Measurements from ENCODE around the gene TBC1D17.

DNA sequence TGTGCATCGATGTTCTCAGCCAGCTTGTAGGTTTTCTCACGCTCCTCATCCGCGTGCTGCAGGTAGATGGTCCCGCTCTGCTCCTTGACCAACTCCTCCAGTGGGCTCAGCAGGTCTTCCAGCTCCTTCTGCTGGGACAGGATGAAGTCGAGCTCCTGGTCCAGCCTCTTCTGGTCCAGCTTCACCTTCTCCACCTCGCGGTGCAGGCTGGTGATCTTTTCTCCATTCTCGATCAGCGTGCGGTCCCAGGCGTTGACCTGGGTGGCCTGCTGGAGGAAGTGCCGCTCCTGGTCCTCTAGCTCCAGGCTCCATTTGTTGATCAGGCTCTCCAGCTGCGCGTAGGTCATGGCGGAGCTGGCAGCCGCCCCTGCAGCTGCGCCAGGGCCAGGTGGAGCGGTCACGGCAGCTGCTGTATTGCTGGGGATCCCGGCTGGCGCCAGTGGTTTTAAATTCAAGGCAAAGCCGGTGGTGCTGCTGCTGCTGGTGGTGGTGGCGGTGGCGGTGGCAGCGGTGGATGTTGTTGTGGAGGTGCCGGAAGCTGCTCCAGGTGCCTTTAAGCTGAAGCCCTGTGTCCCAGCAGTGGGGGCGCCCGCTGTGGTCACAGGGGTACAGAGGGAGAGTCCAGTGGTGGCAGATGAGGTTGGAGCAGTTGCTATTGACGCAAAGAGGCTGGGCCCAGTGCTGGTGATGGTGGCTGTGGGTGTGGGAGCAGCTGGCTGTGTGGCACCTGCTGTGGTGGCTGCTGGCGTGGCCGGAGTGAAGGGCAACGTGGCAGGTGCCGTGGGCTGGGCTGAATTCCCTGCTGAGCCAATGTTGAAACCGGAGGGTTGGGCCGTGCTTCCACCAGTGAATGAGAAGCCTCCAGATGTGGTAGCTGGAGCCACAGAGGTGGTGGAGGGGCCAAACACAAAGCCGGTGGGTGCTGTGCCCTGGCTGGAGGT lies 31.2 kb downstream of the TBC1D17 start:
- TF ChIP-seq, protein P1, sequence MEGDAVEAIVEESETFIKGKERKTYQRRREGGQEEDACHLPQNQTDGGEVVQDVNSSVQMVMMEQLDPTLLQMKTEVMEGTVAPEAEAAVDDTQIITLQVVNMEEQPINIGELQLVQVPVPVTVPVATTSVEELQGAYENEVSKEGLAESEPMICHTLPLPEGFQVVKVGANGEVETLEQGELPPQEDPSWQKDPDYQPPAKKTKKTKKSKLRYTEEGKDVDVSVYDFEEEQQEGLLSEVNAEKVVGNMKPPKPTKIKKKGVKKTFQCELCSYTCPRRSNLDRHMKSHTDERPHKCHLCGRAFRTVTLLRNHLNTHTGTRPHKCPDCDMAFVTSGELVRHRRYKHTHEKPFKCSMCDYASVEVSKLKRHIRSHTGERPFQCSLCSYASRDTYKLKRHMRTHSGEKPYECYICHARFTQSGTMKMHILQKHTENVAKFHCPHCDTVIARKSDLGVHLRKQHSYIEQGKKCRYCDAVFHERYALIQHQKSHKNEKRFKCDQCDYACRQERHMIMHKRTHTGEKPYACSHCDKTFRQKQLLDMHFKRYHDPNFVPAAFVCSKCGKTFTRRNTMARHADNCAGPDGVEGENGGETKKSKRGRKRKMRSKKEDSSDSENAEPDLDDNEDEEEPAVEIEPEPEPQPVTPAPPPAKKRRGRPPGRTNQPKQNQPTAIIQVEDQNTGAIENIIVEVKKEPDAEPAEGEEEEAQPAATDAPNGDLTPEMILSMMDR (conservative IDR thresholded peaks at IDR 0.05; ENCODE audit: low read depth, low read length), result no peak
- TF ChIP-seq EZH2 (IDR thresholded peaks at IDR 0.05; ENCODE audit: borderline replicate concordance, low read depth, low read length, poor library complexity, severe bottlenecking), result no peak
